H1 (cell line): ENCODE data around the gene CUL2. TPM values are rescaled to one million over a fixed set of nuclear protein-coding genes. Genes with fewer than 3 reads are reported as not detected.

Source experiments
- CTCF ChIA-PET: fragments of 300-600 bp; sonication (Branson Sonifier 250); formaldehyde crosslinking; loops from one replicate; lab custom pipeline; 2021; ENCODE audit not compliant: partially characterized antibody; lab: Charles Lee
- POLR2A ChIA-PET: fragments of 300-600 bp; sonication (Branson Sonifier 250); formaldehyde crosslinking; loops from one replicate; lab custom pipeline; 2021; ENCODE audit warnings: inconsistent platforms; ENCODE audit not compliant: partially characterized antibody; lab: Charles Lee
- DNase-seq, 2 experiments: peaks; one replicate each; pipeline versions ENCODE4 v3.0.0 to v3.0.0-alpha.2; 2010 to 2022; ENCODE audit warnings: low spot score in 2 of 2, low read depth in 1 of 2, mixed read lengths in 1 of 2
- FAIRE-seq: peaks from 2 replicates; lab custom pipeline; 2011; peaks lifted over from hg19 to GRCh38; lab: Jason Lieb, UNC
- H2AFZ ChIP-seq: 2 replicates; pipeline ENCODE4 v1.8.1; 2012; ENCODE audit warnings: low read length, inconsistent platforms
- H2AK5ac ChIP-seq: 2 replicates; pipeline ENCODE4 v1.6.1; 2013; ENCODE audit warnings: low read depth, low read length
- H2BK120ac ChIP-seq: replicated peaks from 2 replicates; pipeline ENCODE3; 2013; ENCODE audit warnings: low read depth, low read length, inconsistent platforms
- H2BK12ac ChIP-seq: 2 replicates; pipeline ENCODE4 v1.6.1; 2013; ENCODE audit warnings: low read depth, low read length
- H2BK15ac ChIP-seq: 2 replicates; pipeline ENCODE4 v1.6.1; 2013; ENCODE audit warnings: low read length
- H2BK20ac ChIP-seq: 2 replicates; pipeline ENCODE4 v1.6.1; 2013; ENCODE audit warnings: low read length
- H2BK5ac ChIP-seq: 2 replicates; pipeline ENCODE4 v1.6.1; 2013; ENCODE audit warnings: low read depth, low read length
- H3K14ac ChIP-seq: 2 replicates; pipeline ENCODE4 v1.6.1; 2013; ENCODE audit warnings: inconsistent platforms; ENCODE audit not compliant: insufficient read length
- H3K18ac ChIP-seq: 2 replicates; pipeline ENCODE4 v1.6.1; 2013; ENCODE audit warnings: low read length; ENCODE audit errors: extremely low read depth
- H3K23ac ChIP-seq: 2 replicates; pipeline ENCODE4 v1.6.1; 2013; ENCODE audit warnings: inconsistent platforms; ENCODE audit not compliant: insufficient read length
- H3K23me2 ChIP-seq: 2 replicates; pipeline ENCODE4 v1.6.1; 2013; ENCODE audit warnings: low read depth, low read length
- H3K27ac ChIP-seq: 2 replicates; pipeline ENCODE4 v1.6.1; 2011; ENCODE audit warnings: low read depth, low read length, inconsistent platforms
- H3K27me3 ChIP-seq, 4 experiments: replicated peaks in 1 of 4; 1 replicate in 1 of 4; 2 replicates in 3 of 4; pipeline versions ENCODE4 v1.6.1 to v1.8.1; 2011 to 2013; ENCODE audit warnings: low read length in 3 of 4, mild to moderate bottlenecking in 3 of 4, inconsistent platforms in 2 of 4, mixed read lengths in 2 of 4, moderate library complexity in 1 of 4; ENCODE audit not compliant: control insufficient read depth in 3 of 4, insufficient read depth in 3 of 4; ENCODE audit errors: extremely low read depth in 1 of 4
- H3K36me3 ChIP-seq, 4 experiments: 2 replicates each; pipeline versions ENCODE4 v1.6.1 to v1.8.1; 2011 to 2013; ENCODE audit warnings: mild to moderate bottlenecking in 4 of 4, low read length in 3 of 4, moderate library complexity in 2 of 4, control low read depth in 1 of 4, inconsistent platforms in 1 of 4; ENCODE audit not compliant: insufficient read depth in 4 of 4, control insufficient read depth in 2 of 4
- H3K4ac ChIP-seq: replicated peaks from 2 replicates; pipeline ENCODE3; 2013; ENCODE audit warnings: low read length, low read depth, mixed read lengths, inconsistent platforms; ENCODE audit not compliant: insufficient read length
- H3K4me1 ChIP-seq, 4 experiments: replicated peaks in 1 of 4; 1 replicate in 1 of 4; 2 replicates in 3 of 4; pipeline versions ENCODE4 v1.6.1 to v1.8.1; 2011 to 2013; ENCODE audit warnings: low read length in 3 of 4, inconsistent platforms in 2 of 4, mixed read lengths in 1 of 4; ENCODE audit not compliant: insufficient read depth in 4 of 4, control insufficient read depth in 3 of 4
- H3K4me2 ChIP-seq, 2 experiments: 2 replicates each; pipeline versions ENCODE4 v1.6.1 to v1.8.1; 2011 to 2013; ENCODE audit warnings: low read depth in 2 of 2, low read length in 2 of 2, control low read depth in 1 of 2, inconsistent platforms in 1 of 2, mild to moderate bottlenecking in 1 of 2; ENCODE audit not compliant: insufficient read depth in 1 of 2
- H3K4me3 ChIP-seq, 4 experiments: fragments of 200-600, 300-600 bp in 1 of 4; sonication (generic), shearing (Covaris generic), sonication (Bioruptor Twin) in 1 of 4; 2 replicates each; pipeline versions ENCODE4 v1.5.1 to v1.8.1; 2011 to 2016; ENCODE audit warnings: low read length in 4 of 4, low read depth in 3 of 4, control low read depth in 2 of 4, inconsistent platforms in 2 of 4, mild to moderate bottlenecking in 2 of 4, mixed read lengths in 1 of 4, moderate library complexity in 1 of 4; ENCODE audit not compliant: insufficient read depth in 2 of 4; ENCODE audit errors: extremely low read depth in 1 of 4
- H3K56ac ChIP-seq: replicated peaks from 2 replicates; pipeline ENCODE3; 2013; ENCODE audit warnings: low read depth, mild to moderate bottlenecking, mixed read lengths, low read length, inconsistent platforms; ENCODE audit not compliant: insufficient read length
- H3K79me1 ChIP-seq: 2 replicates; pipeline ENCODE4 v1.6.1; 2013; ENCODE audit warnings: low read depth, low read length, control low read depth
- H3K79me2 ChIP-seq, 2 experiments: 2 replicates each; pipeline versions ENCODE4 v1.6.1 to v1.8.1; 2012 to 2013; ENCODE audit warnings: low read length in 2 of 2, mild to moderate bottlenecking in 2 of 2, inconsistent platforms in 1 of 2; ENCODE audit not compliant: insufficient read depth in 2 of 2, control insufficient read depth in 1 of 2
- H3K9ac ChIP-seq, 4 experiments: replicated peaks in 1 of 4; 1 replicate in 1 of 4; 2 replicates in 3 of 4; pipeline versions ENCODE4 v1.6.1 to v1.8.1; 2011 to 2013; ENCODE audit warnings: low read depth in 3 of 4, low read length in 3 of 4, control low read depth in 2 of 4, mild to moderate bottlenecking in 2 of 4, moderate library complexity in 2 of 4, inconsistent platforms in 1 of 4; ENCODE audit errors: extremely low read depth in 1 of 4
- H3K9me3 ChIP-seq, 2 experiments: 2 replicates each; pipeline versions ENCODE4 v1.6.1 to v1.8.1; 2012 to 2013; ENCODE audit warnings: mild to moderate bottlenecking in 2 of 2, moderate library complexity in 2 of 2, control low read depth in 1 of 2, inconsistent platforms in 1 of 2, low read depth in 1 of 2, low read length in 1 of 2, mixed read lengths in 1 of 2; ENCODE audit not compliant: insufficient read depth in 2 of 2
- H4K20me1 ChIP-seq, 2 experiments: replicated peaks in 1 of 2; 2 replicates each; pipeline versions ENCODE3 to v1.8.1; 2011 to 2013; ENCODE audit warnings: inconsistent platforms in 2 of 2, low read length in 2 of 2, mild to moderate bottlenecking in 1 of 2; ENCODE audit not compliant: insufficient read depth in 2 of 2, control insufficient read depth in 1 of 2
- H4K5ac ChIP-seq: 2 replicates; pipeline ENCODE4 v1.6.1; 2013; ENCODE audit warnings: low read length, low read depth, mixed read lengths, inconsistent platforms; ENCODE audit not compliant: insufficient read length
- H4K8ac ChIP-seq: 2 replicates; pipeline ENCODE4 v1.8.0; 2013; ENCODE audit warnings: mild to moderate bottlenecking, moderate library complexity, low read length, inconsistent platforms; ENCODE audit not compliant: insufficient read depth; ENCODE audit errors: extremely low read depth
- H4K91ac ChIP-seq: replicated peaks from 2 replicates; pipeline ENCODE3; 2013; ENCODE audit warnings: low read length, mixed read lengths, inconsistent platforms; ENCODE audit not compliant: insufficient read length
- CEBPB ChIP-seq: IDR thresholded peaks from 2 replicates; pipeline ENCODE4 v1.6.1; 2012; ENCODE audit warnings: low read depth, low read length
- PHF8 ChIP-seq: fragments of 200-600 bp; sonication (generic); conservative IDR thresholded peaks from 2 replicates; pipeline ENCODE4 v1.7.1; 2012; ENCODE audit warnings: low read depth, mild to moderate bottlenecking, inconsistent platforms, low read length, moderate library complexity
- WGBS, 2 experiments: shearing (Covaris generic) in 1 of 2; methylation state at CpG; one replicate each; pipeline versions ENCODE4 v1.1.6 to v1.1.7; 2013 to 2015; ENCODE audit warnings: low lambda C conversion rate in 2 of 2, mixed read lengths in 2 of 2, inconsistent platforms in 1 of 2, low coverage in 1 of 2, missing lambda C conversion rate in 1 of 2; ENCODE audit not compliant: insufficient replicate concordance in 2 of 2, insufficient coverage in 1 of 2, insufficient read length in 1 of 2; ENCODE audit errors: extremely low coverage in 1 of 2, missing lambda C conversion rate in 1 of 2; 5-methylcytosine and 5-hydroxymethylcytosine counted together
- polyA plus RNA-seq, 7 experiments: library from polyadenylated mRNA; depleted of rRNA in 3 of 7; stranded (reverse) in 5 of 7; unstranded in 2 of 7; fragments of >200 nt in 5 of 7; fragments of 200-250 nt in 2 of 7; gene quantifications; 1 replicate in 5 of 7; 2 replicates in 1 of 7; 4 replicates in 1 of 7; pipeline versions ENCODE4 v1.2.1 to v1.2.3, GENCODE V29; 2011 to 2013; ENCODE audit warnings: missing spikeins in 2 of 7, mixed read lengths in 2 of 7
- total RNA-seq: library from RNA; stranded (reverse); fragmentation: NEBNext Ultra II Directional; extraction: Animal tissue kit (Norgen Biotek cat#: 25700); gene quantifications from 2 replicates; pipeline ENCODE4 v1.2.1, GENCODE V29; 2021

CUL2 gene
- total and polyA plus RNA-seq, 2 of the 8 experiments (the other 6 are each of a cell fraction or from before 2014, with no cell fraction given): 10.2 to 43.1 TPM

DNA sequence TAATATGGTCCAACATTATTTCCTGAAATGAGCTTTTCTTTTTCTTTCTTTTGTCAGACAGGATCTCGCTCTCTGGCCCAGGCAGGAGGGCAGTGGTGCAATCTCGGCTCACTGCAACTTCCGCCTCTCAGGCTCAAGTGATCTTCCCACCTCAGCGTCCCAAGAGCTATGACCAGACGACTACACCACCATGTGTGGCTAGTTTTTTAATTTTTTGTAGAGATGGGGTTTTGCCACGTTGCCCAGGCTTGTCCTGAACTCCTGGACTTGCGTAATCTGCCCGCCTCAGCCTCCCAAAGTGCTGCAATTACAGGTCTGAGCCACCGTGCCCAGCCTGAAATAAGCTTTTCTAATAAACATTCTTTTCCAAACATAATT is 48.6 kb downstream of the CUL2 start:
- H3K18ac ChIP-seq: peak overlapping the region; percentile 72; the same call in 1 of the 2 replicates
- no peak overlapping the region for H2AFZ ChIP-seq
- peaks cover 0 to 9% (median 1%) of the 10 kb centered on the region in 4 experiments; a peak in 2 of 8 replicates for H3K36me3 ChIP-seq
- peak overlapping the region; percentile 37; the same call in 1 of the 2 replicates for H3K27ac ChIP-seq
- no peak overlapping the region for H4K8ac ChIP-seq
- H2BK12ac ChIP-seq: no peak overlapping the region
- H2AK5ac ChIP-seq: no peak overlapping the region
- H3K23ac ChIP-seq: no peak overlapping the region
- no peak for TF ChIP-seq PHF8
- peak; percentile 77 for TF ChIP-seq CEBPB
- no peak overlapping the region for H4K91ac ChIP-seq
- no peak overlapping the region; a peak in 1 of 7 replicates for H3K9ac ChIP-seq
- no peak overlapping the region for H3K56ac ChIP-seq
- H3K4me1 ChIP-seq: peaks cover 2 to 10% (median 3%) of the 10 kb centered on the region in 4 experiments; a peak in 5 of 7 replicates
- no peak overlapping the region for H3K14ac ChIP-seq
- ChIA-PET POLR2A (interaction anchor here (1.2 kb wide), 1 partner anchor 9 kb away, joined by 3 read pairs; no protein-coding TSS in a partner anchor), CTCF (interaction anchor here (1.0 to 1.7 kb wide), 4 partner anchors 14 to 78 kb away, joined by 3 to 6 read pairs (median 5); no protein-coding TSS in a partner anchor)
- H2BK120ac ChIP-seq: no peak overlapping the region
- no peak overlapping the region for H2BK5ac ChIP-seq
- H3K79me2 ChIP-seq: no peaks in the 10 kb centered on the region
- peak overlapping the region in 1 of 2 experiments; percentile 8; a peak in 1 of 4 replicates for H3K4me2 ChIP-seq
- WGBS, 2 experiments: 77% methylated on average over 9 of the region's 9 CpGs; no CpG with 5 or more reads in 1 of the 2 experiments
- H2BK20ac ChIP-seq: no peak overlapping the region
- H3K23me2 ChIP-seq: no peaks in the 10 kb centered on the region
- DNase-seq (no peak), FAIRE-seq (no peak)
- no peak overlapping the region for H3K4me3 ChIP-seq
- no peak overlapping the region for H4K5ac ChIP-seq
- no peak overlapping the region for H2BK15ac ChIP-seq
- H3K9me3 ChIP-seq: no peaks in the 10 kb centered on the region
- H3K27me3 ChIP-seq: no peaks in the 10 kb centered on the region
- no peaks in the 10 kb centered on the region for H3K79me1 ChIP-seq
- peaks cover 0 to 3% of the 10 kb centered on the region in 2 experiments for H4K20me1 ChIP-seq
- no peak overlapping the region for H3K4ac ChIP-seq
